OCI-LY3 (cell line): Measurements from ENCODE around the gene UTP15.

Source experiments
- CTCF ChIP-seq: fragments of 200-600, 300-600 bp; sonication (generic); IDR thresholded peaks from 2 replicates; pipeline ENCODE4 v1.5.1; 2014; ENCODE audit warnings: antibody characterized with exemption, low read length, low read depth
- EZH2phosphoT487 ChIP-seq: fragments of 200-600 bp; shearing (Covaris generic); IDR thresholded peaks from 2 replicates; pipeline ENCODE4 v1.6.1; 2018; ENCODE audit warnings: antibody characterized with exemption, mixed run types, low read depth

- TF ChIP-seq CTCF (no peak), EZH2phosphoT487 (no peak)
These were observed 22.4 kb downstream of the UTP15 start for GRCh38 chr5:73587923-73588322.
